Panc1 (cell line): ENCODE data around the gene MRPL2.

Source experiments
- CTCF ChIP-seq: fragments of 450-650 bp; IDR thresholded peaks from 2 replicates; pipeline ENCODE4 v1.5.1; 2017; ENCODE audit warnings: mild to moderate bottlenecking
- POLR2AphosphoS5 ChIP-seq: IDR thresholded peaks from 2 replicates; pipeline ENCODE4 v1.6.1; 2012; ENCODE audit warnings: mild to moderate bottlenecking, low read depth, low read length, moderate library complexity
- REST ChIP-seq, 2 experiments: IDR thresholded peaks; 2 replicates each; pipeline ENCODE4 v1.6.1; 2011 to 2012; ENCODE audit warnings: low read depth in 2 of 2, control low read depth in 1 of 2, low read length in 1 of 2, mild to moderate bottlenecking in 1 of 2, moderate library complexity in 1 of 2; ENCODE audit not compliant: insufficient read depth in 1 of 2
- SIN3A ChIP-seq: IDR thresholded peaks from 2 replicates; pipeline ENCODE4 v1.6.1; 2012; ENCODE audit warnings: low read depth, mild to moderate bottlenecking, low read length, moderate library complexity, borderline replicate concordance; ENCODE audit not compliant: insufficient read depth
- TCF7L2 ChIP-seq: IDR thresholded peaks from 2 replicates; pipeline ENCODE4 v1.6.1; 2011; ENCODE audit warnings: mild to moderate bottlenecking, low read depth, low read length, inconsistent platforms

DNA sequence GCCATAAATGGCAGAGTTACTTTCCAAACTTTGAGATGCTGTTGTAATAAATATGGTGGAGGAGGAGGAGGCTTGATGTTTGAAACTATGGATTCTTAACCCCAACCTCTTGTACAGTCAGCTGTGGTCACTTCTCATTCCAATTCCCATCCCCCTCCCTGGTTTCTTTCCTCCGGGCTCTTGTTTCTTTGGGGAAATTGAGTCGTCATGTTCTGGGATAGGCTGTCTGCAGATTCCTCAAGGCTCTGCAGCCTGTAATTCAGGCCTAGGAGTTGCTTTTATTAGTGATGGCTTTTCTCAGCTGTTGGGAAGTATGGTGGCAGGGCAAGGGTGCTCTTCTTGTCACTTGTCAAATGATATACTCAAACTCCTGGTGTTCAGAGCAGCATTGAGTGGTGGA is 19.5 kb upstream of the MRPL2 start:
- TF ChIP-seq SIN3A (no peak), CTCF (no peak), POLR2AphosphoS5 (no peak), REST (IDR thresholded peaks at IDR 0.05; ENCODE audit: insufficient read depth in 1 of 2, low read depth in 2 of 2, low read length in 1 of 2) (no peak), TCF7L2 (no peak)
